ENCODE results near the gene CACNA1I. TPM values are rescaled to one million over a fixed set of nuclear protein-coding genes. Genes with fewer than 3 reads are reported as not detected.
A peak's percentile ranks its signal among the peaks of the same experiment; 100 is the strongest.

The CACNA1I gene
- total RNA-seq, 2 donors from 2014 or later, result 0.05 to 0.09 TPM

GRCh38 chr22:39562839-39563489, 7.6 kb upstream of the CACNA1I start:
- intact Hi-C loops (cut with DNase I), result no loop called here
- no peak for DNase-seq (ENCODE audit: low spot score)

- no peak for DNase-seq (ENCODE audit: low spot score)
- intact Hi-C loops (cut with DNase I), result no loop called here
These were observed 6.8 kb upstream of the CACNA1I start for GRCh38 chr22:39563571-39564428.

- DNase-seq (ENCODE audit: low spot score), result no peak
- intact Hi-C loops (cut with DNase I), result no loop called here
These were observed 5.1 kb upstream of the CACNA1I start for GRCh38 chr22:39565414-39565944.

GRCh38 chr22:39567135-39567946, 3.2 kb upstream of the CACNA1I start:
- intact Hi-C loops (cut with DNase I), result no loop called here
- DNase-seq (ENCODE audit: low spot score), result no peak

GRCh38 chr22:39568278-39568981, 2.1 kb upstream of the CACNA1I start:
- DNase-seq (ENCODE audit: low spot score), result no peak
- intact Hi-C loops (cut with DNase I), result no loop called here

GRCh38 chr22:39569066-39569465, 1.5 kb upstream of the CACNA1I start:
- intact Hi-C loops (cut with DNase I), result no loop called here

GRCh38 chr22:39570226-39570625, 327 bp upstream of the CACNA1I start:
- intact Hi-C loops (cut with DNase I), result no loop called here
- DNase-seq (ENCODE audit: low spot score), result no peak

More at GRCh38 chr22:39569066-39569465, 1.5 kb upstream of the CACNA1I start:
- DNase-seq (ENCODE audit: low spot score), result no peak

- DNase-seq (ENCODE audit: low spot score), result no peak
- intact Hi-C loops (cut with DNase I), result no loop called here
These were observed 985 bp downstream of the CACNA1I start for GRCh38 chr22:39571538-39571937.

- intact Hi-C loops (cut with DNase I), result no loop called here
- peak; percentile 85 for DNase-seq (ENCODE audit: low spot score)
These were observed 4.4 kb downstream of the CACNA1I start for GRCh38 chr22:39574779-39575551.

GRCh38 chr22:39575552-39575825, 4.9 kb downstream of the CACNA1I start:
- intact Hi-C loops (cut with DNase I), result no loop called here
- DNase-seq (ENCODE audit: low spot score), result no peak

- intact Hi-C loops (cut with DNase I), result no loop called here
- DNase-seq (ENCODE audit: low spot score), result no peak
These were observed 5.5 kb downstream of the CACNA1I start for GRCh38 chr22:39576027-39576426.

- intact Hi-C loops (cut with DNase I), result no loop called here
- DNase-seq (ENCODE audit: low spot score), result no peak
These were observed 6.8 kb downstream of the CACNA1I start for GRCh38 chr22:39577366-39577765.

- intact Hi-C loops (cut with DNase I), result no loop called here
- DNase-seq (ENCODE audit: low spot score), result no peak
These were observed 7.3 kb downstream of the CACNA1I start for GRCh38 chr22:39577900-39578299.

GRCh38 chr22:39580006-39580441, 9.5 kb downstream of the CACNA1I start:
- no peak for DNase-seq (ENCODE audit: low spot score)
- intact Hi-C loops (cut with DNase I), result no loop called here

- intact Hi-C loops (cut with DNase I), result no loop called here
- no peak for DNase-seq (ENCODE audit: low spot score)
These were observed 10.2 kb downstream of the CACNA1I start for GRCh38 chr22:39580795-39581194.

- DNase-seq (ENCODE audit: low spot score), result no peak
- intact Hi-C loops (cut with DNase I), result no loop called here
These were observed 10.8 kb downstream of the CACNA1I start for GRCh38 chr22:39581303-39581702.

GRCh38 chr22:39583066-39583667, 12.6 kb downstream of the CACNA1I start:
- no peak for DNase-seq (ENCODE audit: low spot score)

GRCh38 chr22:39589875-39590274, 19.3 kb downstream of the CACNA1I start:
- intact Hi-C loops (cut with DNase I), result no loop called here
- no peak for DNase-seq (ENCODE audit: low spot score)

More at GRCh38 chr22:39583066-39583667, 12.6 kb downstream of the CACNA1I start:
- intact Hi-C loops (cut with DNase I), result no loop called here
